Stimulated activated CD4-positive, alpha-beta T cell treated with anti-CD3 and anti-CD28 coated beads, TNF-alpha, amount 100 ng/mL, for 48 hours (primary cell): ENCODE results near the gene HOXD4.
A peak's percentile ranks its signal among the peaks of the same experiment; 100 is the strongest.

Source experiments
- DNase-seq, 3 donors: peaks; one replicate each; pipeline ENCODE4 v3.0.0-alpha.2; 2020; ENCODE audit warnings: low read depth in 3 of 3

Gene HOXD4

DNA sequence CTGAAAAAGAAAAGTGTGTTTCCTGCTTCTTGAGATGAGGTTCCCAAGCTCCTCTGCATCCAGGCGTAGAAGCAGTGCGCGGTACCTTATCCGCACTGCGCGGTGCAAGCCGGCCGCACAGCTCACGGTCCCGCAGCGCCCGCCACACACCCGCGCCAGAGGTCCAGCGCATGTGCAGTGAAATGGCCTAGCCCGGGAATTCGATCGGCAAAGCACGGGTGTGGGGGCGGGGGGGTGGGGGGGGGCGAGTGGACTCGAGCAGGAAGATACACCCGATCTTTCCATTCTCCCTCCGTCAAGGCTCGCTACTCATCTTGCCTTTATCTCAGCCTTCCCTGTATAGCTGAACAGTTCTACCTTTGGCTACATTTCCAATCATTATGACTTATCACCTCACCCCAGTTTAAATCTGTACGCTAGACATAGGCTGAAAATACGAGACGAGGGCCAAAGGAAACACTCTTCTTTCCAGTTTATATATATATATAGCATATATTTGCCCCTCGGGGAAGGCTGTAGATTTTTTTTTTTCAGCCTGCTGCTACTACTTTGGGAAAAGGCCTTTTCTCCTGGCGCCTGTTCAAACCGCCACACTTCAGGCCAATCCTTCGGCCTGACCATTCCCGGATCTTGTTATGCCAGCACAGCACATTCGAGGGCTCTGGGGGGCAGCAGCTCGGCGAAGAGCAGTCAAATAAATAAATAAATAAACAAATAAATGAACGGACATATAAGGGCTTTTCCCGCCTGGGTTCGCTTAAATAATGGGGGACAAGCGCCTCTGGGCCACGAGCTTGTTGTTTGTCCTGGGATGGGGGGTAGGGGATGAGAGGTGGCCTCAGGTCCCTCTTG is 11.5 kb upstream of the HOXD4 start:
- no peak for DNase-seq

DNA sequence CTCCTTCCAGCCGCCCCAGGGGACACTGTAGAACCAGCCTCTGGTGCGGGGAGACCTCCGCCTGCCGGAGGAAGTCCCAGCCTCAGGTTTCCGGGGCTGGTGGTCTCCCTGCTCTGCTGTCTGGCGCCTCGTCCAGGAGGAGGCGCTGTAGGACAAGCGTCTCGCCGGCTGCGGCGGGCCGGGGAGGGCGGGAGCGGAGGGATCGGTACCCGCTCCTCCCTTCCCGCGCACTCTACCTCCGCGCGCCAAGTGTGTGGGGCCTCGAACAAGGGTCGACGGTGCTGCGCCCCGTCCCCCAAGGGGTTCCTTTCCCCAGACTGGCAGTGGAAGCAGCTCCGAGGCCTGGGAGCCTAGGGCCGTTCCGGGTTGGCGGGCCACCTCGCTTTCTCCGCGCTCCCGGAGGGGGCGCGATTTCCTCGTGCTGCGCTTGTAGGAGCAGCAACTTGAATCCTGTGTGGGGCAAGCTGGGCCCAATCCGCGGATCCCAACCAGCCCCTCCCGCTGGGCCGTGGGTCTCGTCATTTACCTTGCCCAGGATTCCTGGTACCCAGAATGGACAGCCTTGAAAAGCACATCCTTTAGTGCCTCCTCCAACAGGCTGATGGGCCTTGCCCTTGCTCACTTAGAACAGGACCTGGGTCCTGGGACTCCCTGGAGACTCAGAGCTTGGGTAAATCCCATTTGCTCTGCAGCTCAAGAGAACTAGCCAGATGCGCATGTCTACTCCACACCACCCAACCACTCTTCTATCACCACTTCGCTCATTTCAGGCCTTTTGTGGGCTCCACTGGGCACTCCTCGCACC is 10.6 kb upstream of the HOXD4 start:
- DNase-seq: peak; percentile 27 to 65 (median 34)

DNA sequence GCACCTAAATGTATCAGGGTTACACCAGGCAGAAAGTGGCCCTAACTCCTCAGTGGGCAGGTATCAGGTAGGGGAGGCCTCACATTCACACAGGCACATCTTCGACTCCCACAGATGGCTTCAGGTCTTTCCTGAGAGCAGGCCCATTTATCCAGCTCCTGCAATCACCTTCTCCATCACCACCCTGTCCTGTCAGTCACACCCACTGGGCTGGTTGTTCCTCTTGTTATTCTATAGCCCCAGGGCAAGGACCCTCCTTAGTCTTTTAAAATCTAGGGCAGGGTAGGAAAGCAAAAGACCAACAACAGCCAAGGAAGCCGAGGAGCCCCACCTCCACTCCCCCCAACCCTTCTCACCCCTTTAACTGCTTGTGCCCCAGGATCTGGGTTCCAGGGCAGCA is 9.1 kb upstream of the HOXD4 start:
- no peak for DNase-seq

DNA sequence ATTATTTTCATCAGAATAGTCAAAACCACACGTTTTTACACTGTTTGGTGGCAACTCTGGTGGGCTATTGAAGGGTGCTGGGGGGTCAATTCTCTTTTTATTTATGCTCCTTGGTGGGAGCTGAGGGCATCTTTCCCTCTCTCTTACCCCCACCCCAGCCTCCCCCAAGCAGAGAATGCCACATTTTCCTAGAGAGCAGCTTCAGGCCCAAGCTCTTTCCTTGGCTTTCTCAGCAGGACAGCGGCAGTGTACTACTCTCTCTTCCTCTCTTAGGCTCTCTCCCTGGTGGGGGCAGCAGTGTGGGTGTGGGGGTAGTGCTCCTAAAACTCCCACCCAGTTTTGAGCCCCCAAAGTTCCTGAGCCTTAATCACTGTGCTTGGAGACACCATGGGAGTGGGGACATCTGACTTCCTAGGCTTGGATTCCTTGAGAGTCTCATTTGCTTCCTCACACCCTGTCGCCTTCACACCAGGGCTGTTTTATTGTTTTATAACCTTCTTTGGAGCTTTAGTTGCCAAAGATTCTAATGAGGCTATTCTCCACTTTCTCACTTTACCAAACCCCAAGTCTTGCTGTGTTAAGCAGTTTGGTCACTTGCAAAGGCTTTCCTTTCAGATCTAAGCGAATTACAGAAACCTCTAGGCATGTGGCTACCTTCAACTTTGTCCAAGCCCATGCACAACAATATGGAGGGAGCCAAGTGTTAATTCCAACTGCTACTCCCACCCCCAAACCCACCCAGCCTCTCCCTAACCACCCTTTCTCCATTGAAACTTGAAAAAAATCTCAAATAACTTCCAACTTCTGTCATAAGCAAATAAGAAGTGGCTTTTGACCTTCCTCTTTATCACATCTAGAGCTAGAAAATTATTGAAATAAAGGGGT is 6.0 kb upstream of the HOXD4 start:
- DNase-seq: no peak

DNA sequence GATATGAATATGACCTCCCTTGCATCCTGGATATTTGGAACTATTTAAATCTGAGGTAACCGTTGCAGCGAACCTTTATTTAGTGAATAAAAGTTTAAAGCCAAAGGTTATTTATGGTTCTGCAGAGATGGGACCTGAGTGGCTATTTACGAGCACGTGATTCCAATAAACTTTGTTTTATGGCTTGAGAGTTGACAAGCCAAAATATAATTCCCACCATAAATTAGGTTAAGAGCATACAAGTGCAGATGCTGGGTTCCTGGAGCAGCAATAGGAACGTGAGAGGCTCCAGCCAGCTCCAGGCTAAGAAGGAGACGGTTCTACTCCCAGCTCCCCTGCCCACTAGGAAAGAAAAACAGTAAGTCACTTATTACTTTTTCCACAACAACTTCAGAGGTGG is 5.2 kb upstream of the HOXD4 start:
- no peak for DNase-seq

DNA sequence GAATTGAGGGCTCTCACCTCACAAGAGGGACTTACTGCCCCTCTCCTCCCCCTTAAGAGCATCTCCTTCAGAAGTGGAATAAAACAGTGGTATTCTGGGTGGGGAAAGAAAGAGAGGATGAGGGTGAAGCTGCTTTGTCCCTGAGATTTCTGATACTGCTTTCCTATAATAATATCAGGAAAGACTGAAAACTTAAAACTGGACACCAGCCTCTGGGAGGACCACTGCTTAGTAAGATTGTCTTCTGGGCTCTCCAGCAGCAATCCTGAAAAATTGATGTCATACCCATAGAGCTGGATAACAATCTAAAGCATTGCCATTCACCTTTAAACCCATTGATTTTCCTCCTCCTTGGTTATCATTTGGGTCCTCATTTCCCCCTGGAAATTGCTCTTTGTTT is 4.7 kb upstream of the HOXD4 start:
- no peak for DNase-seq

DNA sequence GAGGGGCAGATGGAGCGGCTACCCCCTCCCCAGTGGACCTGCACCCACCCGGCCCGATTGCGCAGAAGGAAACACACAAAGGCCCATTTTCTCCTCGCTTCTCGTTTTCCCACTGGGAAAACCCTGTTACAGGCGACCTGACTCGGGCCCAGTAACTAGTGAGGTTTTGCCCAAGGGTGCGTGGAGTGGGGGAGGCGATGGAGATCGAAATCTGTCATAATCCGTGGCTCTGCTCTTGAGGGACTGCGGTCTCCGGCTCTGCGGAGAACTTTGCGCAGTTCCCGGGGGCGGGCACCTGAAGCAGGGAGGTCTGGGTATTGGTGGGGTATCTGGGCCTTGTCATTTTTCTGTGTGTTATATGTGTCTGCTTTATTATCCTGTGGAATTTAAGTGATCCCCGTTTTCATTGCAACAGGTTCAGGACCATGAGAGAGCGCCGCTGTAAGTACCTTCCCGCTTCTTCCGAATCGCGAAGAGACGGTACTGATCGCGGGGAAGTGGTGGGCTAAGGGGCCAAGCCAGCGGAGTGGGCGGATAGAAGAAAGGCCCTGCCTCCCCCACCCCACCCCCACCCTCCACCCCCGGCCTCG is 4.0 kb upstream of the HOXD4 start:
- no peak for DNase-seq

DNA sequence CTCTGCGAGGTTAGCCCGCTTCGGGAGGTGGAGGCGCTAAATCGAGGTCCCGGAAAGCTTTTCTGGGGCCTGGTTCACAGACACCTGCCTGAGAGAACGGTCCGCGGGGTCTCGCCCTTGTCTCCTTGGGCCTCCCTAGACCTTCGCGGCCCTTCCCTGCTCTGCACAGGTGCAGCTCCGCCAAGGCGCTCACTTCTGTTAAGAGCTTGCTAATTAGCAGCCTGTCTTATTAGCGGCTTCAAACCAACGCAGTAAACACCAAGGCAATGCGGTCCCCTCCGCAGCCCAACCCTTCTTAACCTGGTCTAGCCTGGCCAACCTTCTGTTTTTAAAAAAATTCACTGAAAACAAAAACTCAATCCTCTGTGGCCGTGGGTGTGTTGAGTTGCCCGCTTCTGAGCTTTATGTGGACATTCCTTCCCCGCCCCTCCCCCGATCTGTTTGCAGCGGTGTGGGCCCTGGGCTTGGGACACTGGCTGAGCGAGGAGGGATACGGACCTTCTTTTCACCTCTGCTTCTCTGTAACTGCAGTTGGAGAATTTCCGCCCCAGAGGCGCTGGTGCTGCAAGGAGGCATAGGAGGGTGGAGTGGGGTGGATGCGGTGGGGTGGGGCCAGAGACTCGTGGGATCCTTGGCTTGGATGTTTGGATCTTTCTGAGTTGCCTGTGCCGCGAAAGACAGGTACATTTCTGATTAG is 3.4 kb upstream of the HOXD4 start:
- DNase-seq: no peak

DNA sequence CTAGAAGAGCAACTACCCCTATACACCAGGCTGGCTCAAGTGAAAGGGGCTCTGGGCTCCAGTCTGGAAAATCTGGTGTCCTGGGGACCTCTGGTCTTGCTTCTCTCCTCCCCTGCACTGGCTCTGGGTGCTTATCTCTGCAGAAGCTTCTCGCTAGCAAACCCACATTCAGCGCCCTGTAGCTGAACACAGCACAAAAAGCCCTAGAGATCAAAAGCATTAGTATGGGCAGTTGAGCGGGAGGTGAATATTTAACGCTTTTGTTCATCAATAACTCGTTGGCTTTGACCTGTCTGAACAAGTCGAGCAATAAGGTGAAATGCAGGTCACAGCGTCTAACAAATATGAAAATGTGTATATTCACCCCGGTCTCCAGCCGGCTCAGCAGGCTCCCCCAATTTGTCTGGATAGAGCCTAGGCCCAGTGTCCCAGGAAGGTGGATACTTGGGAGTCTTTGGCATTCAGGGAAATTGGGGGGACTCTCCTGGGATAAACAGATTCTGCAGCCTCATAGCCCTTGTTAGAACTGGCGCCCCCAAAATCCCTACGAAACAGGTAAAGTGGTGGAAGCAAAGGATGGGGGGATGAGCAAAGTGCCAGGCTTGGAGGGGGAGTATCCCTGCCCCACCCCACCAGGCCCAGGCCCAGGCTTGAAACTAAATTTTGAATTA is 2.5 kb upstream of the HOXD4 start:
- DNase-seq: no peak

DNA sequence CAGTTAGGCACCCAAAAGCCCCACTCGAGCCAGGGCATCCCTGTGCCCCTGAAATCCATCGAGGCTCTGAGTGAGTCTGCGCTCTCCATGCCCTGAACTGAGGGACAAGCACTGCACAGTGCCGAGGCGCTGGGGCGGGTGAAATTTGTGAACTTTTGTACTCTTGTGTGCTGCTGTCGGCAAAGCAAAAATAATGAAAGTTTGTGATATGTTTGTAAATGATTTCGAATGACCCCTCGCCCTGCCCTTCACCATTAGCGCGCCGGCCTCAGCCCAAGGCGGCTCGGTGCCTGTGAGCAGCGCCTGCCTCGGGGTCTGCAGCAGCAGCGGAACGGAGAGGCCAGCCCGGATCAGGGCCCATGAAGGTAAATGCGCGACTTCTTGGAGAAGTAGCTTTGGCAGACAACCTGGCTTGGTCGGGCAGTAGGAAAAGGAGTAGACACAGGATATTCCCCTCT is 1.8 kb upstream of the HOXD4 start:
- no peak for DNase-seq

DNA sequence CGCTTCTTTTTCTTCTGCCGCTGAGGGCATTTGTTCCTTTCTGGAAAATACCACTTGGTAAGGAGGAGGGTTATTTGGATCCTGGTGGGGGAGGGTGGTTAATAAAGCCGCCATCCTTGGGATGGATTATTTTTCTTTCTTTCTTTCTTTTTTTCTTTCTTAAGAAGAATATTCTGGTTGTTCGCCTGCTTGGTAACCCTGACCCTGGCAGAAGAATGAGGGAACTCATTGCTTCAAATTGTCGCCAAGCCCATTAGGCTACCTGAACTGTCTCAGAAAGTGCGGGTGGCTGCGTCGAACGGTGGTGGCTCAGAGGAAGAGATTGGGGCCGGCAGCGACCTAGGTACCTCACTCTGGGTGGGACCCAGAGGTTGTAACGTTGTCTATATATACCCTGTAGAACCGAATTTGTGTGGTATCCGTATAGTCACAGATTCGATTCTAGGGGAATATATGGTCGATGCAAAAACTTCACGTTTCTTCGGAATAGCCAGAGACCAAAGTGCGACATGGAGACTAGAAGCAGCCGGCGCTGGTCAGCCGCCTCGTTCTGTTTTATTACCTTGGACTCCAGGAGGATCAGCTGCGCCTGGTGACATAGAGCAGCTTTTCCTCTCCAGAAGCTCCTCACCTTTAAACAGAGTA is 1.3 kb upstream of the HOXD4 start:
- no peak for DNase-seq

DNA sequence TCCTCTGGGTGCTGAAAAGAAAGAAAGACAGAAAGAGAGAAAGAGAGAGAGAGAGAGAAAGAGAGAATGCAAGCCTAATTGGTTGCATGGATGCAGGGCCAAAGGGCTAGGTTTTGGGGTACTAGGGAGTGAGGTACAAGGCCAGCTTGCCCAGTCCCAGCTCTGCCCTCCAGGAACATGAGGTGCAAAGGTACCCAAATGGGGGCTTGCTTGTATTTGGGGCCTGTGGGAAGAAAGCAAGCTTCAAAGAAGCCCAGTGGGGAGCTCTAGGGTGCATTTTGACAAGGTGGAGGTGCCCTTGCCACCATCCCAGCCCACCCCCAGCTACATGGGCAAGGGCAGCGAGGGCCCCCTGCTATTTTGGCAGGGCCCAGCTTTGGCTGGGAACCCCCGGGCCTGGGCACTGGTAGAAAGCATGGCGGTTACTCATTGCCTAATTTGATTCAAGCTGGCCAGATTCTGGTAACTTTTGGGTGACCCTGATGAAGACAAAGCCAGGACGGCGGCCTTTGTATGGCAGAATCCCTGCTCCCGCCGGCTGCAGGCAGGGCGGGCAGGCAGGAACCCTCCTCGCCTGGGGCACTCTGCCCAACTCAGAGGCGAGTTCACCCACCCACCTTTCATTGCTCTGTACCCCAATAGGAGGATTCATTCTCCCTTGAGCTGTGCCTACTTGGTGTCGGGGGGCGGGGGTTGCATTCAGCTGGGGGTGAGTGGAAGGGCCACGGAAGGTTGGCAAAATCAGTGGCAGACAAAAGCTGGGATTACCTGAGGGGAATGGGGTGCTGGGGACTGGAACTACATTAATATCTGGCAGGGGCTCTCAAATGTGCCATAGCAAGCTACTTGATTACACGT is 537 bp upstream of the HOXD4 start:
- no peak for DNase-seq

DNA sequence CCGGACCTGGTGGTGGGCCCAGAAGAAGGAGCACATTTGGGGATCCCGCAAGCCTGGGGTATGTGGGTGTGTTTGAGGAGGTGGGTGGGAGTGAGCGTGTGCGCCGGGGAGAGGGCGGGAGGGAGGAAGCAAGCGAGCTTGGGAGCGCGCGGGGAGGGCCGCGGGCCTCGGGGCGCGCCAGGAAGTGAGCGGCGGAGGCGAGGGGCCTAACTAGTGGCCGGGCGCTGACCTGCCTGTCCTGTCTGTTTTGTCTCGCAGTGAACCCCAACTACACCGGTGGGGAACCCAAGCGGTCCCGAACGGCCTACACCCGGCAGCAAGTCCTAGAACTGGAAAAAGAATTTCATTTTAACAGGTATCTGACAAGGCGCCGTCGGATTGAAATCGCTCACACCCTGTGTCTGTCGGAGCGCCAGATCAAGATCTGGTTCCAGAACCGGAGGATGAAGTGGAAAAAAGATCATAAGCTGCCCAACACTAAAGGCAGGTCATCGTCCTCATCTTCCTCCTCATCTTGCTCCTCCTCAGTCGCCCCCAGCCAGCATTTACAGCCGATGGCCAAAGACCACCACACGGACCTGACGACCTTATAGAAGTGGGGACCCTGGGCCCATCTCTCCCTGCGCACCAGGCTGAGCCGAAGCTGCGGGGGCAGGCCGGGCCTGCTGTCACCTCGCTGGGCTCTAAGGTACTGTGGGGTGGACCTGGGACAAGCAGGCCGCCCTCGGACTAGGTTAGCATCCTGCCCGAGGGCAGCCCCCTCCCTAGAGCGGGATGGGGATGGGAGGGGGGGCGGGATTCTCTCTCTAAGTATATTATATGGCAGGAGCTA is 1.2 kb downstream of the HOXD4 start:
- no peak for DNase-seq

DNA sequence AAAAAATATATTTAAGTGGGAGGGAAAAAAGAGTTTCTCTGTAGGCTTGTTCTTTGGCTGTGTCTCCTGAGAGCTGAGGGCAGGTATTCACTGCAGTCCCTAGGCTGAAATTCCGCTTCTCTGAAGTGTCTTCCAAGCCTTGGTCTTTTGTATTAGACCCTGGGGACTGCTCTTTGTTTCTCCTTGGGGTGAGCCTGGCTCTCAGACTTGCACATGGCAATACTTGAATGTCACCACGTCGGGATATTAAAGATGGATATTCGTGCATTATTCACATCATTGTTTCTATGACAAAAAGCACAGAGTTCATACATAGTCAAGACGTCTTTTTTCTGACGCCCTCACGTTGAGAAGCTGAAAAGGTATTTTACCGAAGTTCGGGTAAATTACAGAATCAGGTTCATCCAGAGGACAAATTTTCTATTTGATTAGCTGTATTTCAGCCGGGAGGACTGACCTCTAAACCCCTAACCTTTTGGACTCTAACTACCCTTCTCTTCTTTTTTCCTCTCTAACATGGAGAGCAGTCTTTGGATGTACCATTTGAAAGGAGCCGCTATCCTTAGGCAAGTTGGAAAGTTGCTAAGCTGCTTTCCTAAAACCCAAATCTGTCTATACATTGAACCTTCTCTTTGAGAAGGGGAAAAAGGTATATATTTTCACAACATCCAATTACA is 3.4 kb downstream of the HOXD4 start:
- no peak for DNase-seq

DNA sequence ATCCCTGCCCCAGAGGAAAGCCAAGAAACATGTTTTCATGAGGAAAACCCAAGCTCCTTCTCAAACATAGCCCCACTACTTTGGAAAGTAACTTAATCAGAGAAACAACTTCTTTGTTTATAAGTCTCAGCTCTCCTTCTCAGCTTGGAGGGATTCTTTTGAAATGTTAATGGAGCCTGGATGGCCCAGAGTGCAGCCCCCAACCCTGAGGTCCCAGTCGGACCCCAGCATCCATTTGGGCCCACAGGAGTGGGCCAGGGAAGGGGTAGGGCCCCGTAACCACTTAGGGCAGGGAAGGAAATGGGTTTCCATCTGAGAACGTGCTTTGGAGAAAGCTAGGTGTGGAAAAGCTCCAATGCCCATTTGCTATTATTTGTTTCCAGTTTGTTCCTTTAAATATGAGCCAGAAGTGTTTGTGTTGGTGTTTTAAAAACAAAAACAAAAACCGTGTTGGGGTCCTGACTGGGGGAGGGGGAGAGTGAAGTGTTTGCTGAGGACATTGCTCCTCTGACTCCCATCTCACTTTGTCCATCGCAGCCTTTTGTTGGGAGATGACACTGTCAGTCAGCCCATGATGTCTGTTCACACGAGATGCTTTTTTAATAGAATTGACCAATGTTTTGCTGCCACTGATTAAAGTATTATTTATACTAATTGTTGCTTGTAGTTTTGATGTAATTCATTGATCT is 4.2 kb downstream of the HOXD4 start:
- DNase-seq: no peak

DNA sequence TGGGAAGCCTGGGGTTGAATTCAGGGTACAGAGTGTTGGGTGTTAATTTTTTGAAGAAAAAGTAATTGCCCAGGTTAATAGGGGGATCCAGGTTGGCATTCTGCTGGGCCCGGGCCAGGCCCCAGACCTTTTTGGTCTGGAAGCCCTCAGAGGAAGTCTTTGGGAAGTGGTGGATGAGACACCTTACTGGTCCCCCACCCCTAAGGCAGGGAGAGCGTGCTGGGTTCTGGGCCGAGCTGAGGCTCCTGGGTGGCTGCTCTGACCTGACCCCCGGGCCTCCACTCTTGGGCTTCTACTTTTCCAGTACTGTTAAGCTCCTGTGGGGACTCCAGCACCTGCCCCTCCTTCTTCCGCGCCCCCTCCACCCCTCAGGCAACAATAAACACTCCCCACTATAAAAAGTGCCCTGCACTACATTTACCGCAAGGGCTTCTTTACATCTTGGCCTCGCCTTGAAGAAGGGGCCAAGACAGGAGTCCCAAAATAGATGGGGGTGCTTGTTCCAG is 5.0 kb downstream of the HOXD4 start:
- no peak for DNase-seq
